Choroid plexus epithelial cell (primary cell): Measurements from ENCODE around the gene MAN2B2.

Experiments used
- DNase-seq: peaks from one replicate; pipeline ENCODE4 v3.0.0-alpha.2; 2010; ENCODE audit warnings: low read depth
- H3K4me3 ChIP-seq: 2 replicates; pipeline ENCODE4 v1.5.1; 2011; ENCODE audit warnings: low read depth, mild to moderate bottlenecking, control low read depth, low read length, moderate library complexity
- CTCF ChIP-seq: conservative IDR thresholded peaks from 2 replicates; pipeline ENCODE4 v1.5.1; 2011; ENCODE audit warnings: low read depth, mild to moderate bottlenecking, control low read depth, inconsistent platforms, low read length, moderate library complexity

MAN2B2 gene

GRCh38 chr4:6573986-6574746 lies 823 bp upstream of the MAN2B2 start:
- peak overlapping the region; percentile 94 for H3K4me3 ChIP-seq
- TF ChIP-seq CTCF, result peak; percentile 29
- no peak for DNase-seq

GRCh38 chr4:6575503-6576240 lies 683 bp downstream of the MAN2B2 start:
- no peak for DNase-seq
- H3K4me3 ChIP-seq, result peak overlapping the region; percentile 94
- no peak for TF ChIP-seq CTCF

GRCh38 chr4:6576512-6576911 lies 1.5 kb downstream of the MAN2B2 start:
- no peak for TF ChIP-seq CTCF
- no peak for DNase-seq
- H3K4me3 ChIP-seq, result no peak overlapping the region

GRCh38 chr4:6576932-6577331 lies 1.9 kb downstream of the MAN2B2 start:
- TF ChIP-seq CTCF, result no peak
- no peak for DNase-seq

GRCh38 chr4:6577409-6577808 lies 2.4 kb downstream of the MAN2B2 start:
- DNase-seq, result no peak
- TF ChIP-seq CTCF, result no peak
- H3K4me3 ChIP-seq, result no peak overlapping the region

More at GRCh38 chr4:6576932-6577331, 1.9 kb downstream of the MAN2B2 start:
- no peak overlapping the region for H3K4me3 ChIP-seq

- DNase-seq, result no peak
- H3K4me3 ChIP-seq, result no peak overlapping the region
Observed at GRCh38 chr4:6578221-6578620, 3.2 kb downstream of the MAN2B2 start.

More at GRCh38 chr4:6578221-6578620, 3.2 kb downstream of the MAN2B2 start:
- no peak for TF ChIP-seq CTCF
